HFFc6 (cell line): Measurements from ENCODE around the gene IGFALS. TPM values are rescaled to one million over a fixed set of nuclear protein-coding genes. Genes with fewer than 3 reads are reported as not detected.
A peak's percentile ranks its signal among the peaks of the same experiment; 100 is the strongest.

ENCODE experiments used
- DNase-seq: peaks from one replicate; pipeline ENCODE4 v3.0.0-alpha.2; 2018
- H3K27ac Mint-ChIP-seq: 2 replicates; pipeline ENCODE4 v1.8.0; 2020; ENCODE audit warnings: mild to moderate bottlenecking, mixed read lengths
- H3K27me3 Mint-ChIP-seq: 2 replicates; pipeline ENCODE4 v1.8.0; 2021; ENCODE audit warnings: mild to moderate bottlenecking, moderate library complexity, mixed read lengths; ENCODE audit not compliant: insufficient read depth
- H3K36me3 Mint-ChIP-seq: 2 replicates; pipeline ENCODE4 v1.8.0; 2021; ENCODE audit warnings: low read depth, mixed read lengths
- H3K4me1 Mint-ChIP-seq: 2 replicates; pipeline ENCODE4 v1.8.0; 2020; ENCODE audit warnings: low read depth, mixed read lengths
- H3K4me3 Mint-ChIP-seq: 2 replicates; pipeline ENCODE4 v1.8.0; 2020; ENCODE audit warnings: mild to moderate bottlenecking, moderate library complexity, mixed read lengths
- H3K9me3 Mint-ChIP-seq: 2 replicates; pipeline ENCODE4 v1.8.0; 2020; ENCODE audit warnings: mild to moderate bottlenecking, mixed read lengths
- total RNA-seq, 6 experiments: library from RNA; stranded (reverse); fragmentation: NEBNext Ultra II Directional; extraction: Animal tissue kit (Norgen Biotek cat#: 25700); gene quantifications; 2 replicates in 1 of 6; 3 replicates in 5 of 6; pipeline ENCODE4 v1.2.3, GENCODE V29; 2021
- TF ChIP-seq, protein P1 (sequence below): fragments of 200-600 bp; sonication (generic); IDR thresholded peaks from 2 replicates; pipeline ENCODE4 v1.5.0; 2021; ENCODE audit warnings: antibody characterized with exemption, mild to moderate bottlenecking

IGFALS gene
- total RNA-seq, 6 experiments from 2014 or later, result not detected

DNA sequence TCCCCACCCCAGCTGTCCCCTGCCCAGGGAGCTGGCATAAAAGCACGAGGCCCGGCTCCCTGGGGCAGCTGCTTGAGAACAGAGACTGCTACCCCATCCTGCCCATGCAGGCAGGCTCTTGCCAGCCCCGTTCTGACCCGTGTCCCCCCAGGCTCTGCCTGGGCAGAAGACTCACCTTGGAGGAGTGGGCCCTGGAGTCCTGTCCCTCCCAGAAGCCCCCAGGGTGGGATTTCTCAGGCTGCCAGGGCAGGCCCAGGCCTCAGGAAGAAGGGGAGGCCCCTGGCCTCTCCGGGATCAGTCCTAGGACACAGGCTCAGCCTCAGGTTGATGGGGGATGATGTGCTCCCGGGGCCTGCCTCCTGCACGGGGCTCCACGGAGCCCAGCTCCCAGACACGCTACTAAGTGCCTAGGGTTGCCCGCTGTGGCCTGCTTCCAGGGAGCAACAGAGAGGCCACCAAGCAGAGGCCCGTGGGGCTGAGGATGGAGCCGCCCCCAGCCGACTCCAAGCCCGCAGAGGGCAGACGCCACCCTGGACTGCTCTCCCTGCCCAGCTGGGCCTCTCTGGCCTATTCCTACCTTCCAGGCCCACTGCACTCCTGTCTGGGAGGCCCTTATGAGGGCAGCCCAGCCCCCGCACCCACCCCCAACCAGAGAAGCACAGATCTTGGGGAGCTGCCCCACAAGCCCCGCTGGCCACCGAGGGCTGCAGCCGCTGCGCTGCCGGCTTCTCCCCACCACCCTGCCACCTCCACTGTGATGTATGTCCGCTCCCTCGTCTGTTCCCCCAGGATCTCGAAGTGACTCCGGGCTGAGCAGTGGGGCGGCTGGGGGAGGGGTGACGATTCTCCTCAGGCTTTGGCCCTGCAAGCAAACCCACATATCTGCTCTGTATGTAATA lies 23.9 kb downstream of the IGFALS start:
- TF ChIP-seq, protein P1, sequence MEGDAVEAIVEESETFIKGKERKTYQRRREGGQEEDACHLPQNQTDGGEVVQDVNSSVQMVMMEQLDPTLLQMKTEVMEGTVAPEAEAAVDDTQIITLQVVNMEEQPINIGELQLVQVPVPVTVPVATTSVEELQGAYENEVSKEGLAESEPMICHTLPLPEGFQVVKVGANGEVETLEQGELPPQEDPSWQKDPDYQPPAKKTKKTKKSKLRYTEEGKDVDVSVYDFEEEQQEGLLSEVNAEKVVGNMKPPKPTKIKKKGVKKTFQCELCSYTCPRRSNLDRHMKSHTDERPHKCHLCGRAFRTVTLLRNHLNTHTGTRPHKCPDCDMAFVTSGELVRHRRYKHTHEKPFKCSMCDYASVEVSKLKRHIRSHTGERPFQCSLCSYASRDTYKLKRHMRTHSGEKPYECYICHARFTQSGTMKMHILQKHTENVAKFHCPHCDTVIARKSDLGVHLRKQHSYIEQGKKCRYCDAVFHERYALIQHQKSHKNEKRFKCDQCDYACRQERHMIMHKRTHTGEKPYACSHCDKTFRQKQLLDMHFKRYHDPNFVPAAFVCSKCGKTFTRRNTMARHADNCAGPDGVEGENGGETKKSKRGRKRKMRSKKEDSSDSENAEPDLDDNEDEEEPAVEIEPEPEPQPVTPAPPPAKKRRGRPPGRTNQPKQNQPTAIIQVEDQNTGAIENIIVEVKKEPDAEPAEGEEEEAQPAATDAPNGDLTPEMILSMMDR, result no peak
- peaks cover 11% of the 10 kb centered on the region for H3K36me3 Mint-ChIP-seq
- H3K27me3 Mint-ChIP-seq, result peaks cover 15% of the 10 kb centered on the region
- no peak for DNase-seq
- H3K4me1 Mint-ChIP-seq, result peaks cover 17% of the 10 kb centered on the region
- no peaks in the 10 kb centered on the region for H3K9me3 Mint-ChIP-seq
- H3K27ac Mint-ChIP-seq, result peak overlapping the region; percentile 69
- peak overlapping the region; percentile 86 for H3K4me3 Mint-ChIP-seq

DNA sequence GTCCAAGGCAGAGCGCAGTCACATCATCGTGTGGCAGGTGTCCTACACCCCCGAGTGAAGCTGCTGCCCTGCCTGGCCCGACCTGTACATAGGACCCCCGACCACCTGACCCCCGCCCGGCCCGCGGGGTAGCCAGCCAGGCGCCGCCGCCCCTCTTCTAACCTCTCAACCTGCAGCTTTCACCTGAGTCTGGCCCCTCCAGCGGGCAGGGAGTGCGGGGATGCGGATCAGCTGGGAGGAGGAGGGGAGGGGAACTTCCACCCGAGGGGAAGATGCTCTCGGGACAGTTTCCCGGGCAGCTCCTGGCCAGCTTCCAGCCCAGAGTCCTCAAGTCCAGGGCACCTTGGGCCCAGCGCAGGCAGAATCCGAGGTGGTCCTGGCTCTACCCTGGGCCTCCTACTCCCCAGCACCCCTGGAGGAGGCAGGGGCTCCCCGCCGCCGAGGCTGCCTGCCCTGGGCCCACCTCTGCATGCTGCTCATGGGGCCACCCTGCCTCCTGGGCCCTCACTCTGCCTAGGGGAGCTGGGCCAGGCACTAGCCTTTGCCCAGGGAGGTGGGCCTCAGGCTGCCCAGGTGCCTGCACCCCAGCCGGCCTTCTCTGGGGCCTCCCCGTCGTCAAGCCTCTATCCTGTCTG lies 24.6 kb downstream of the IGFALS start:
- TF ChIP-seq, protein P1, result no peak
- H3K4me3 Mint-ChIP-seq, result no peak overlapping the region

DNA sequence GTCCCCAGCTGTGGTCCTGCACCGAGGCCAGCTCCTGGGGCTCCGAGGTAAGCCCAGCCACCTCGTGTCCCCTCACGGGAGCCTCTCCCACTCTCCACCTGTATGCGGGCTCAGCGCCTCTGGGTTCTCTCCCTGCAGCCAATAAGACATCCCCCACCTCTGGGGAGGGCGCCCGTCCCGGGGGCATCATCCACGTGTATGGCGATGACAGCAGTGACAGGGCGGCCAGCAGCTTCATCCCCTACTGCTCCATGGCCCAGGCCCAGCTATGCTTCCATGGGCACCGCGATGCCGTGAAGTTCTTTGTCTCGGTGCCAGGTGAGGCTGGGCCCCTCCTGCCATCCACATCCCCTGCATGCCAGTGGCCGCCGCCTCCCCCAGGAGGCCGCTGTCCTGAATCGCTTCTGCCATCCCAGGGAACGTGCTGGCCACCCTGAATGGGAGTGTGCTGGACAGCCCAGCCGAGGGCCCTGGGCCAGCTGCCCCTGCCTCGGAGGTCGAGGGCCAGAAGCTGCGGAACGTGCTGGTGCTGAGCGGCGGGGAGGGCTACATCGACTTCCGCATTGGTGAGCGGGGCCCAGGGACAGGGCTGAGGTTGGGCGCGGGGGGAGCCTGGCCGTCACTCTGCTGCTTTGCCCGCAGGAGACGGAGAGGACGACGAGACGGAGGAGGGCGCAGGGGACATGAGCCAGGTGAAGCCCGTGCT lies 25.3 kb downstream of the IGFALS start:
- TF ChIP-seq, protein P1, result no peak
- H3K36me3 Mint-ChIP-seq, result peaks cover 11% of the 10 kb centered on the region
- DNase-seq, result no peak
- no peak overlapping the region for H3K4me3 Mint-ChIP-seq
- H3K9me3 Mint-ChIP-seq, result no peaks in the 10 kb centered on the region
- H3K27ac Mint-ChIP-seq, result no peak overlapping the region
- H3K4me1 Mint-ChIP-seq, result peaks cover 17% of the 10 kb centered on the region
- peaks cover 12% of the 10 kb centered on the region for H3K27me3 Mint-ChIP-seq

More for the DNA sequence above, 24.6 kb downstream of the IGFALS start:
- peaks cover 13% of the 10 kb centered on the region for H3K27me3 Mint-ChIP-seq
- H3K9me3 Mint-ChIP-seq, result no peaks in the 10 kb centered on the region
- DNase-seq, result no peak
- H3K4me1 Mint-ChIP-seq, result peaks cover 17% of the 10 kb centered on the region
- H3K36me3 Mint-ChIP-seq, result peaks cover 11% of the 10 kb centered on the region
- H3K27ac Mint-ChIP-seq, result no peak overlapping the region

DNA sequence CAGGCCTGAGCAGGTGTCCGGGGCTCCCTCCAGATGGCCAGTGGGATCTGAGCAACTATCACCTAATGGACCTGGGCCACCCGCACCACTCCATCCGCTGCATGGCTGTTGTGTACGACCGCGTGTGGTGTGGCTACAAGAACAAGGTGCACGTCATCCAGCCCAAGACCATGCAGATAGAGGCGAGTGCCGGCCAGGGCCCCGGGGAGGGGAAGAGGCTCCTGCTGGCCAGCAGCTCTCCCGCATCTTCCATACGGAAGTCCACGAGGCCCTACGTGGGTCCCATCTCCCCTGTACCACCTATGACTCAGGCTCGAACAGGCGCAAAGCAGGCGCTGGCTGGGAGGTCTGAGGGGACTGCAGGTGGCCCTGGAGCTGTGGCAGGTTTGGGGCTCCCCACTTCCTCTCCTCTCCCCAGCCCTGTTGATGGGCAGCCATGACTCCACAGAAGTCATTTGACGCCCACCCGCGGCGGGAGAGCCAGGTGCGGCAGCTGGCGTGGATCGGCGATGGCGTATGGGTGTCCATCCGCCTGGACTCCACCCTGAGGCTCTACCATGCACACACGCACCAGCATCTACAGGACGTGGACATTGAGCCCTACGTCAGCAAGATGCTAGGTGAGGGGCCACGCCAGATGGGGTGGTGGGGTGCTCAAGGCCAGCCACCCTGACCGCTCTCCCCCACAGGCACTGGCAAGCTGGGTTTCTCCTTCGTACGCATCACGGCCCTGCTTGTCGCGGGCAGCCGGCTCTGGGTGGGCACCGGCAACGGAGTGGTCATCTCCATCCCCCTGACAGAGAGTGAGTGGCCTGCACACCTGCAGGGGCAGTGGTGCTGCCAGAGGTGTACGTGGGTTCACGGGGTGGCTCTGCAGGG lies 26.1 kb downstream of the IGFALS start:
- Mint-ChIP-seq H3K36me3 (peaks cover 10% of the 10 kb centered on the region), H3K4me3 (no peak overlapping the region), H3K9me3 (no peaks in the 10 kb centered on the region), H3K4me1 (peaks cover 16% of the 10 kb centered on the region), H3K27ac (no peak overlapping the region), H3K27me3 (peaks cover 11% of the 10 kb centered on the region)
- no peak for DNase-seq
- TF ChIP-seq, protein P1, result no peak

DNA sequence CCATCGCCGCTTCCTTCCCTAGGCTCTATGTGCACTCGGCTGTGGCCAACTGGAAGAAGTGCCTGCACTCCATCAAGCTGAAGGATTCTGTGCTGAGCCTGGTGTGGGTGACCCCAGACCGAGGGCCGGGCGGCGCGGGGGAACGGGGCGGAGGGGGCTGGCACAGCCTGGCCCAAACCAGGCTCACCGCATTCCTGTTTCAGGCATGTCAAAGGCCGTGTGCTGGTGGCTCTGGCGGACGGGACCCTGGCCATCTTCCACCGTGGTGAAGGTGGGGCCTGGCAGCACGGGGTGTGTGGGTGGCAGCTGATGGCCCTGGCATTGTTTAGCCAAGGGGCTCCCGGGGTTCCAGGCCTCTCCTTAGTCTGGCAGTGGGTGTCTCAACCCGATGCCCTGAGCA lies 26.8 kb downstream of the IGFALS start:
- DNase-seq, result no peak
- TF ChIP-seq, protein P1, result no peak
- Mint-ChIP-seq H3K4me3 (no peak overlapping the region), H3K27ac (no peak overlapping the region), H3K9me3 (no peaks in the 10 kb centered on the region), H3K36me3 (peaks cover 3% of the 10 kb centered on the region; the same call in 1 of the 2 replicates), H3K4me1 (peaks cover 9% of the 10 kb centered on the region), H3K27me3 (peaks cover 4% of the 10 kb centered on the region; the same call in 1 of the 2 replicates)
